ENCODE measurements around the gene AMER3. TPM values are rescaled to one million over a fixed set of nuclear protein-coding genes. Genes with fewer than 3 reads are reported as not detected.

The AMER3 gene
- polyA plus RNA-seq, 1 donor from 2014 or later = 19.2 TPM

GRCh38 chr2:130759906-130760753, 4.8 kb downstream of the AMER3 start:
- Histone ChIP-seq H3K9me3 (ENCODE audit: low read length) (no peaks in the 10 kb centered on the region), H2AFZ (ENCODE audit: low read depth, low read length) (no peak overlapping the region), H3K27ac (ENCODE audit: low read length) (no peak overlapping the region), H4K20me1 (ENCODE audit: insufficient read depth) (no peaks in the 10 kb centered on the region), H3F3A (ENCODE audit: insufficient read depth, low read length, poor library complexity, severe bottlenecking) (no peaks in the 10 kb centered on the region), H3K4me2 (ENCODE audit: low read length) (no peak overlapping the region), H3K4me3 (ENCODE audit: low read length) (peak overlapping the region; percentile 13), H3K36me3 (ENCODE audit: insufficient read depth, low read length) (no peaks in the 10 kb centered on the region), H3K79me2 (replicated peaks; ENCODE audit: insufficient read depth, low read length) (peaks cover 28% of the 10 kb centered on the region), H3K9ac (ENCODE audit: low read length) (no peak overlapping the region), H3K27me3 (ENCODE audit: insufficient read depth, low read depth, low read length) (no peaks in the 10 kb centered on the region), H3K9me2 (ENCODE audit: insufficient read depth, low read length) (no peaks in the 10 kb centered on the region)
- no peak for TF ChIP-seq POLR2AphosphoS5 (IDR thresholded peaks at IDR 0.05)

GRCh38 chr2:130760754-130761751, 5.7 kb downstream of the AMER3 start:
- H3K4me3 ChIP-seq (ENCODE audit: low read length) = no peak overlapping the region

More at GRCh38 chr2:130760754-130761751, 5.7 kb downstream of the AMER3 start:
- no peaks in the 10 kb centered on the region for H3F3A ChIP-seq (ENCODE audit: insufficient read depth, low read length, poor library complexity, severe bottlenecking)
- no peaks in the 10 kb centered on the region for H3K36me3 ChIP-seq (ENCODE audit: insufficient read depth, low read length)
- H3K27ac ChIP-seq (ENCODE audit: low read length) = no peak overlapping the region
- TF ChIP-seq SMC3 (conservative IDR thresholded peaks at IDR 0.05; ENCODE audit: poor library complexity) (no peak), EP300 (conservative IDR thresholded peaks at IDR 0.05; ENCODE audit: poor library complexity, severe bottlenecking) (no peak), TAF1 (IDR thresholded peaks at IDR 0.05; ENCODE audit: low read depth) (no peak), RAD21 (conservative IDR thresholded peaks at IDR 0.05) (no peak), EZH2 (IDR thresholded peaks at IDR 0.05; ENCODE audit: borderline replicate concordance, insufficient read depth, low read length, poor library complexity, severe bottlenecking) (no peak), MXI1 (conservative IDR thresholded peaks at IDR 0.05; ENCODE audit: poor library complexity, severe bottlenecking) (no peak), CTCF (IDR thresholded peaks at IDR 0.05; ENCODE audit: poor library complexity, severe bottlenecking) (no peak), POLR2AphosphoS5 (IDR thresholded peaks at IDR 0.05) (no peak), REST (IDR thresholded peaks at IDR 0.05; ENCODE audit: borderline replicate concordance) (no peak)
- H3K27me3 ChIP-seq (ENCODE audit: insufficient read depth, low read depth, low read length) = no peaks in the 10 kb centered on the region
- H3K9me2 ChIP-seq (ENCODE audit: insufficient read depth, low read length) = no peaks in the 10 kb centered on the region
- H2AFZ ChIP-seq (ENCODE audit: low read depth, low read length) = no peak overlapping the region
- peaks cover 28% of the 10 kb centered on the region for H3K79me2 ChIP-seq (replicated peaks; ENCODE audit: insufficient read depth, low read length)
- no peaks in the 10 kb centered on the region for H4K20me1 ChIP-seq (ENCODE audit: insufficient read depth)
- H3K4me2 ChIP-seq (ENCODE audit: low read length) = no peak overlapping the region
- no peaks in the 10 kb centered on the region for H3K9me3 ChIP-seq (ENCODE audit: low read length)
- no peak overlapping the region for H3K9ac ChIP-seq (ENCODE audit: low read length)

Data from neural cell (in vitro differentiated cells).